HG03558 (cell line): ENCODE data around the gene LVRN.

Experiments
- ATAC-seq: cut with Tn5 transposase; IDR thresholded peaks from one replicate; pipeline ENCODE4 v1.9.1; 2021; ENCODE audit warnings: moderate number of reproducible peaks; ENCODE audit not compliant: unreplicated experiment; ENCODE audit errors: extremely low read depth

The LVRN gene

GRCh38 chr5:115956957-115957356 is 5.3 kb upstream of the LVRN start:
- no peak for ATAC-seq

GRCh38 chr5:115961381-115962238 is 665 bp upstream of the LVRN start:
- ATAC-seq = no peak

- no peak for ATAC-seq
Observed at GRCh38 chr5:115962565-115963402, 509 bp downstream of the LVRN start.

- no peak for ATAC-seq
Observed at GRCh38 chr5:115963566-115963965, 1.3 kb downstream of the LVRN start.

GRCh38 chr5:115968770-115969169 is 6.5 kb downstream of the LVRN start:
- no peak for ATAC-seq

- peak; percentile 85 for ATAC-seq
Observed at GRCh38 chr5:115977096-115977495, 14.8 kb downstream of the LVRN start.

- ATAC-seq = no peak
Observed at GRCh38 chr5:115977988-115978387, 15.7 kb downstream of the LVRN start.

GRCh38 chr5:115978779-115979178 is 16.5 kb downstream of the LVRN start:
- no peak for ATAC-seq

- no peak for ATAC-seq
Observed at GRCh38 chr5:115979201-115980041, 17.1 kb downstream of the LVRN start.

GRCh38 chr5:115983519-115983918 is 21.2 kb downstream of the LVRN start:
- ATAC-seq = no peak

GRCh38 chr5:115985802-115986757 is 23.8 kb downstream of the LVRN start:
- no peak for ATAC-seq

GRCh38 chr5:115988002-115988401 is 25.7 kb downstream of the LVRN start:
- no peak for ATAC-seq

GRCh38 chr5:115992848-115993350 is 30.6 kb downstream of the LVRN start:
- ATAC-seq = no peak

- no peak for ATAC-seq
Observed at GRCh38 chr5:115995351-115995750, 33.1 kb downstream of the LVRN start.

GRCh38 chr5:116002116-116002906 is 40.0 kb downstream of the LVRN start:
- ATAC-seq = no peak

- no peak for ATAC-seq
Observed at GRCh38 chr5:116004248-116004647, 42.0 kb downstream of the LVRN start.

GRCh38 chr5:116009806-116010205 is 47.5 kb downstream of the LVRN start:
- no peak for ATAC-seq

- no peak for ATAC-seq
Observed at GRCh38 chr5:116011046-116011445, 48.8 kb downstream of the LVRN start.
